RPMI8226 (cell line): ENCODE measurements around the gene ADISSP.
"Not testable (repeated sequence)": the region's sequence is repeated elsewhere in the genome, so short reads cannot be mapped to it uniquely, and the experiment has no call there.

Experiments
- DNase-seq: peaks from one replicate; pipeline ENCODE4 v3.0.0-alpha.2; 2015

ADISSP gene

DNA sequence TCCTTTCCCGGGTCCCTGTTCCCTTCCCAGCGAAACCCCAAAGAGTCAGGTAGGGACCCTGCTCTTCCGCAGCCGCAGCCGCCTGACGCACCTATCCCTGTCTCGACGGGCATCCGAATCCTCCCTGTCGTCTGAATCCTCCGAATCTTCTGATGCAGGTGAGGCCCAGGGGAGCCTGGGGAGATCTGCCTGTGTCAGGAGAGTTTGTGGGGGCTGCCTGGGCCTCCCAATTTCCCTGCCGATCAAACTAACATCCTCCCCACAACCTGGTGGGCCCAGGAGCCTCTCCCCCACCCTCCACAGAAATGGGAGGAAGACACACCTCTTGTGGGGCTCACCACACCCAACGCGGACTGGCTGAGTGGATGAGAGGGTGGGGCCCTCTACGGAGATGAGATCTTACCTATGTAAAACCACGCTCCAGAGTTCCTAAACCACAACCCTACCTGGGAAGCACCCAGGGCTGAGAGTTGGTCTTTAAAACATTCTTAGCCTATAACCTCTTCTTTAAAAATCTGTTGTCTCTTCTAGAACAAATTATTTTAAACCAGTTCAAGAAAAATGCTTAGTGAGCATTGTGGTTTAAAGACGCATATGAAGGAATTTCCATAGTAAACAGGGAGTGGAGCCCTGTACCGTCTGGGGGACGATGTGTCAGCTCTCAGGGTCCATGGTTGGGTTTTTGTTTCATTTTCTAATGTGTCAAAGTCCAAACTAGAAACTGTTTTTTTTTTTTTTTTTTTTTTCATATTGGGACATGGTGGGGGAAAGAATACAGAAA, 30.2 kb upstream of the ADISSP start:
- peak; percentile 79 for DNase-seq

DNA sequence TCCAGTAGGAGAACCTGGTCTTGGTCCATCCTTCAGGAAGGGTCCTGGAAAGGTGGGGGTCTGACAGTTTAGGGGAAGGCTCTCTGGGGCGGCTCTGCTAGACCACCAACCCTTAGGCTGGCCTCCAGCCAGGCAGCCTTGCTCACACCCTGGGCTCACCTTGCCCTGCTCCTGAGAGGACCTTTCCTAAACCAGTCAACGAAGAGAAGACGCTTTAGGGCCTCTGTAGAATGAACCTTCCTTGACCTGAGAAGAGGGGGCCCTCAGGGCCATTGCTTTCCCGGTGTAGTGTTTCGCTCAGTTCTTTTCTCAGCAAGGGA, 29.6 kb upstream of the ADISSP start:
- DNase-seq = peak; percentile 53

GRCh38 chr20:3796477-3797225, 29.1 kb upstream of the ADISSP start:
- peak; percentile 33 for DNase-seq

DNA sequence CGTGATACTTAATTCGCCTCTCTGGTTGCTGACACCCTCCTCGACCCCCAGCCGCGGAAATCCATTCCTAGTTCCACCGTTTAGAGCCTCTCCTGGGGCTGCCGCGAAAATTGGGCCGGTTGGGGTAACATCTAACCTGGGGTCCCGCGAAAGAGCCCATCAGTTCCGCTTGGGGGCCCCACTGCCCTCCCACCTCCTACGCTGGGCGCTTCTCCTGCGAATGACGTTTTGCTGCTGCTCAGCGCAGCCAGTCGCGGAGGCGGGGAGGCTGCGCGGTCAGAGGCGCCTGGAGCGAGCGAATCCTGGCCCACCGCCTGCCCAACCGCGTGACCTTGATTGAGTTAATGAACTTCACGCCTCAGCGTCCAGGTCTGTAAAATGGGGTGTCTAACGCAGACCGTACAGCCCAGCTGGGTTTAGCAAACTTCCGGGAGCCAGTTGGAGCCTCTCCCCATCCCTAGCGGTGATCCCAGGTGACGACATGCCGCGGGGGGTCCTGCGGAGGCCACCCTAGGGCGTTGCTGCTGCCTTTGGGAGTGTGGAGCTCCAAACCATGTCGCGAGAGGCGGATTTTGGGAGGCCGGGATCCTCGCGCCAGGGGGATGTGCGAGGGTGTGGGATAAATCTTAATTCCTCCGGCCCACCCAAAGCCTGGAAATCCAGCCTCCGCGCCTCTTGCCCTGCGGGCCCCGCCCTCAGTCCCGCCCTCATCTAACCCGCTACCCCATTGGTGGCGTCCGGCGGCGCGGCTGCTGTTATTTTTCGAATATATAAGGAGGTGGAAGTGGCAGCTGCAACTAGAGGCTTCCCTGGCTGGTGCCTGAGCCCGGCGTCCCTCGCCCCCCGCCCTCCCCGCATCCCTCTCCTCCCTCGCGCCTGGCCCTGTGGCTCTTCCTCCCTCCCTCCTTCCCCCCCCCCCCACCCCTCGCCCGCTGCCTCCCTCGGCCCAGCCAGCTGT, 28.2 kb upstream of the ADISSP start, which contains the start of gene CDC25B:
Gene CDC25B (plus strand): TSS at position 800 of the 958 bp plus-strand sequence. CDS start 222 bp downstream, outside the sequence.
- DNase-seq = peak; percentile 96

GRCh38 chr20:3794701-3795420, 27.3 kb upstream of the ADISSP start:
- no peak for DNase-seq

DNA sequence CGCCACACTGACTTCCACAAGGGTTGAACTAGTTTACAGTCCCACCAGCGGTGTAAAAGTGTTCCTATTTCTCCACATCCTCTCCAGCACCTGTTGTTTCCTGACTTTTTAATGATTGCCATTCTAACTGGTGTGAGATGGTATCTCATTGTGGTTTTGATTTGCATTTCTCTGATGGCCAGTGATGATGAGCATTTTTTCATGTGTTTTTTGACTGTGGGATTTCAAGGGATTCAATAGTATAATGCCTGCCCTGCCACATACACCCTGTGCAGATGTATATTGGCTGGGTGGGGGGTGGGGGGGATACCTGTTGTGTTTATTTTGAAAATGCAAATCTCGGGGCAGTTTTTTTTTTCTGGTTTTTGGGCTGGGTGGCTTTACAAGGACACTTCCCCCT, 26.6 kb upstream of the ADISSP start:
- not testable (repeated sequence) for DNase-seq

DNA sequence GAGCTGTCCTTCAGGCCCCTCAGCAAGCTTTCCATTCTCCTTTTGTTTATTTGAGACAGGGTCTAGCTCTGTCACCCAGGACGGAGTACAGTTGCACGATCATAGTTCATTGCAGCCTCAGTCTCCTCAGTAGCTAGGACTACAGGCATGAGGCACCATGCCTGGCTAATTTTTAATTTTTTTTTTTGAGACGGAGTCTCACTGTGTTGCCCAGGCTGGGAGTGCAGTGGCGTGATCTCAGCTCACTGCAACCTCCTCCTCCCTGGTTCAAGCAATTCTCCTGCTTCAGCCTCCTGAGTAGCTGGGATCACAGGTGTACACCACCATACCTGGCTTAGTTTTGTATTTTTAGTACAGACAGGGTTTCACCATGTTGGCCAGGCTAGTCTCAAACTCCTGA, 21.6 kb upstream of the ADISSP start:
- not testable (repeated sequence) for DNase-seq

DNA sequence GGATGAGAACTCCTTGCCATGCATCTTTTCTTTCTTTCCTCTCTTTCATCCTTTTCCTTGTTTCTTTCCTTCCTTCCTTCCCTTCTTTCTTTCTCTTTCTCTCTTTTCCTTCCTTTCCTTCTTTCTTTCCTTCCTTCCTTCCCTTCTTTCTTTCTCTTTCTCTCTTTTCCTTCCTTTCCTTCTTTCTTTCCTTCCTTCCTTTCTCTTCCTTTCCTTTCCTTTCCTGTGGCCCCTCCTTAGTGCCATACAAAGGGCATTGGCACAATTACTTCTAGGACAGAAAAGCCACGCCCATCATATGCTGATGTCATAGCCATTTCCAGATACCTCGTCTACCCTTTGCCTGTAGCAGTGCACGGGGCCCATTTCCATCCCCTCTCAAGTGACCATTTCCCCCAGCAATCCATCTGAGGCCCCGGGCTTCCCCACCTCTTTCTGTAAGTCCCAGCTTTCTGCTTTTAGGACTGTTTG, 21.2 kb upstream of the ADISSP start:
- no peak for DNase-seq

DNA sequence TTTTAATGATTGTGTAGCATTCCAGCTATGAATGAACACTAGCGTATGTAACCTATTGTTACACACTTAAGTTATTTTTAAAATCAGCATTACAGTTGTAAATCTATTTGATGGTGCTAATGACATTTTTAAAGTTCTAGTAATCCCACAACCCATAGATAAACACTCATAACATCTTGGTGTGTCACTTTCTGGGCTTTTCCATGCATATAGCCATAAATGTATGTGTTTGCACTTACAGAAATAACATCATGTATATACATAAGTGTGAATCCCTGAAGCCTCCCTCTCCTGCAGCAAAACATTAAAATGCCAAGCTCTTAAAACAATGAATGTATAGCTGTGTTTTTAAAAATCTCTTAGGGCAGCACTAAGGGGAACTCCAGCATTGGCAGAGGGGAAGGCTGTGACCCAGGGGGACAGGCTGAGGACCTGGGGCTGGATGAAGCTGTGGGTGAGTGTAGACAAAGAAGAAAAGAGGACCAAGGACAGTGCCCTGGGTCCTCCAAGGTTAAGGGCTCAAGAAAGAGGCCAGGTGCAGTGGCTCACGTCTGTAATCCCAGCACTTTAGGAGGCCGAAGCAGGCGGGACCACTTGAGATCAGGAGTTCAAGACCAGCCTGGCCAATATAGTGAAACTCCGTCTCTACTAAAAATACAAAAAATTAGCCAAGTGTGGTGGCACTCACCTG, 19.9 kb upstream of the ADISSP start:
- DNase-seq = no peak

GRCh38 chr20:3786665-3787323, 19.2 kb upstream of the ADISSP start, which contains the start of gene CENPB:
Gene CENPB (minus strand): TSS chr20:3786740. CDS start chr20:3786483, 257 bp downstream.
- peak; percentile 93 for DNase-seq

DNA sequence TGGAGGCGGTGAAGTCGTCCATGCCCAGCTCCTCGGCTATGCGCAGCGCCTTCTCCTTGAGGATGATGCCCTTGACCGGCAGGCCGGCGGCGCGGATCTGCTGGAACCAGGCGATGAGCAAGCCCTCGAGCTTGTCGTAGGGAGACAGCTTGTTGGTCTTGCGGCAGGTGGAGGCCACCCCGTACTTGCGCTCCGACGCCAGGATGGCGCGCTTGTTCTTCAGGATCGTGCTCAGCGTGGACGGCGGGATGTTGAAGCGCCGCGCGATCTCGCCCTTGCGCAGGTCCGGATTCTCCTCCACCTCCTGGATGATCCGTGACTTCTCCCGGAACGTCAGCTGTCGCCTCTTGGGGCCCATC, 18.6 kb upstream of the ADISSP start:
- DNase-seq = no peak

GRCh38 chr20:3785240-3786125, 17.9 kb upstream of the ADISSP start:
- no peak for DNase-seq

- no peak for DNase-seq
Measured at GRCh38 chr20:3784863-3785239, 17.3 kb upstream of the ADISSP start.

- no peak for DNase-seq
Measured at GRCh38 chr20:3784216-3784853, 16.8 kb upstream of the ADISSP start.

DNA sequence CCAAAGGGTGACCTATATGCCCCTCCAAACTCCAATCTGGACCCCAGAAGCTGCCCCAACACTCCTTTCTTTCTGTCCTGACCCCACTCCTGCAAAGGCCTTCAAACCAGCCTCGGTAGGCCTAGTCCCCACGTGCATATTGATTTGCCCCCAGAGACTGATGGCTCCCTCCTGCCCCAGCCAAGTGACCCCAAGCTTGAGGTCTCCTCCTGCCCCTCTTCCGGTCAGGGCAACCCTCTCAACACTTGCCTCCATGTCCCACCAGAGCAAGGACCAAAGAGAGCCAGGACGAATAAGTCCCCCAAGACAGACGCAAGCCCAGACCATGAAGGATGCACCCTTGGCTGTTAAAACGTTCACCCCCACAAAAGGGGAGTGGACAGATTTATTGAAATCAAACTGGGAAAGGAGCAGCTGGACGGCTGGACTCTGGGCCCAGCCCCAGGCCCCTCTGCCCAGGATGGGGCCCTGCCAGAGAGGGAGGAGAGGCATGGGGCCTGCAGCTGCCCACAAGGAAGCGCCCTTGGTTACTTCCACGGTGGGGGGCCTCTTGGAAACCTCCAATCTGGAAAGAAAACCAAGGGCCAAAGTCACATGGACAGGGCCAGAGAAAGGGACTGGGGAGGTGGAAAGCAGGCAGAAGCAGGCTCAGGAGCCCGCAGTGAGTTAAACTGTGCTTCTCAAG, 16.1 kb upstream of the ADISSP start:
- no peak for DNase-seq

GRCh38 chr20:3783068-3783489, 15.5 kb upstream of the ADISSP start:
- no peak for DNase-seq

DNA sequence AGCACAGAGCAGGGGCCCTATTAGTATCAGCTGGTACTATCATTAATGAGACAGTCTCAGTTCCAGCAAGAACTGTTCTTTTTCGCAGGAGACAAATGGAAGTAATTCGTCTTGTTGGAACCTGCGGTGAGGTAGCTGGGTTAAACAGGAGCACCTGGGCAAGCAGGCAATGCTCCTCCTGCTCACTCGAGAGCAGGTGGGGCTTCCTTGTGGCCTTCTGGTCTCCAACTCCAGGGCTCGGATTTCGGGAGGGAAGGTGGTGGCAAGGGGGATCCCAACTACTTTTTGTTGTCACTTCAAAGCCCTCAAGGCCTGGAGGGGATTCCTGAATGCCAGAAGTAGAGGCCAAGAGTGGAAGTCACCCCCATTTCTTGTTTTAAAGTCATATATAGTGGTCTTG, 15.0 kb upstream of the ADISSP start:
- no peak for DNase-seq

- DNase-seq = peak; percentile 91
Measured at GRCh38 chr20:3781153-3781910, 13.8 kb upstream of the ADISSP start, which contains the start of gene SPEF1. Gene SPEF1 (minus strand): TSS chr20:3781448. CDS start chr20:3781287, 161 bp downstream.
